Activated T-cell treated with anti-CD3 and anti-CD28 coated beads for 48 hours (primary cell): ENCODE data around the gene CHST8.
"Not testable (repeated sequence)": the region's sequence is repeated elsewhere in the genome, so short reads cannot be mapped to it uniquely, and the experiment has no call there.

ENCODE experiments used
- DNase-seq: peaks from one replicate; pipeline ENCODE4 v3.0.0-alpha.2; 2020; ENCODE audit warnings: low read depth

The CHST8 gene

GRCh38 chr19:33644284-33644836 is 22.6 kb downstream of the CHST8 start:
- no peak for DNase-seq

- no peak for DNase-seq
These were observed 24.6 kb downstream of the CHST8 start for GRCh38 chr19:33646306-33646705.

DNA sequence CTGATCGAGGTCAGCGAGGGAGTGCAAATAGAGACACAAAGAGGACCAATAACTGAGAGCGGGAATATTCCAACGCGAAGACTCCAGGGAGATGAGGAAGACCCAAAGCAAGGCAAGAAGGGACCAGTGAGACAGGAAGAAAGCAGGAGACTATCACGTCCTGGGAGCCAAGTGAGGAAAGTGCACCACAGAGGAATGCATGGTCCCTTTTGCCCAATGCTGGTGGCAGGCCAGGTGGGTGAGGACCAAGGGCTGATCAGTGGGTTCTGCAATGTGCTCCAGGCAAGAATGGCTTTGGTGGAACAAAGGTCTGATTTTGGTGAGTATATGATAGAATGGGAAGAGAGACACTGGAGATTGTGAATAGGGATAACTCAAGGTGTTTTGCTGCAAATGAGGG is 25.4 kb downstream of the CHST8 start:
- DNase-seq, result no peak

DNA sequence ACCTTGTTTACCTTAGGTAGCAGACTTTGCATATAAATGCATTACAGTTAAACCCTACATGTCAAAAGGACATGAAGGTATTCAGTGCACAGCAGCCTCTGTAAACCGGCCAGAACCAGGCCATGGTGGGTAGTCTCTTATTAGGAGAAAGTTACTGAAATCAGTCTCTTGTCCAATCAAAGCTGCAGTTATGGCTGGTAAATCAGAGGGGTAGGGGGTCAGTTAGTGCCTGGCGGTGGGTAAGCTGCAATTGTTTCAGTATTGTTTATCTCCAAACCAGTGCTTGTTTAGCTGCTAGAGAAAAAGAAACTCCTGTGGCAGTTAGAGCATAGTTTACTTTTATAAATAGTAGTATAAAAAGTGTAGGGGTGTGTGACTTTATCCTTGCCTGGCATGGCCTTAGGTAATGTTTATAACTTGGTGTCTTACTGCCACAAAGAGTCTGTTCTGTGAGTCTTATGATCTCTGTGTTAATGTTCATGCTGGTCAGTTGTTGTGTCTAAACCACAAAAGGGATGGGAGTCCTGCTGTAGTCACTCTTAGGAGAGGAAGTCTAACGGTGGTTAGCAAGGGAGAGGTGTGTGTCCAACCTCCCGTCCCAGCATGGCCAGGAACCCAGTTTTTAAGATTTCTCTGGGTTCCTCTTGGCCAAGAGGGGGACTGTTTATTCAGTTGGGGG is 28.0 kb downstream of the CHST8 start:
- DNase-seq, result no peak

GRCh38 chr19:33653684-33654083 is 31.9 kb downstream of the CHST8 start:
- no peak for DNase-seq

- DNase-seq, result no peak
These were observed 33.2 kb downstream of the CHST8 start for GRCh38 chr19:33654840-33655508.

DNA sequence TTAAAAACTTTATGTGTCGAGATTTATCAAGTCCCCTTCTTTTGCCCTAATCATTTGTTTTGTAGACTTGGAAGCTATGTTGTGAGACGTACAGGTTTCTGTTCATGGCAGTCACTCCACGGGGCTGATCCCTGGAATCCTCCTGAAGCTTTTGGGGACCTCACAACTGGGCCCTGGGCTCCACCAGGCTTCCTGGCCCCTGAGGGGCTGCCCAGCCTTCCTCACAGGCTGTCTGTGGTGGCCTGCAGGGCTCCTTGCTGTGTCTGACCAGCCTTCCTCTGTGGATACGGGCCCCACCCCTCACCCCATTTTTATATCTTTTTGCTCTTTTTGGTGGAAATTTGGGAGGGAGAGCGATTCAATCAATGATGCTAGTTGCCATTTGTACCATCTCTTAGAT is 38.1 kb downstream of the CHST8 start:
- DNase-seq, result no peak

- DNase-seq, result no peak
These were observed 38.8 kb downstream of the CHST8 start for GRCh38 chr19:33660410-33661124.

- DNase-seq, result no peak
These were observed 39.6 kb downstream of the CHST8 start for GRCh38 chr19:33661336-33661735.

- no peak for DNase-seq
These were observed 40.8 kb downstream of the CHST8 start for GRCh38 chr19:33662391-33663092.

GRCh38 chr19:33663316-33663715 is 41.6 kb downstream of the CHST8 start:
- not testable (repeated sequence) for DNase-seq

DNA sequence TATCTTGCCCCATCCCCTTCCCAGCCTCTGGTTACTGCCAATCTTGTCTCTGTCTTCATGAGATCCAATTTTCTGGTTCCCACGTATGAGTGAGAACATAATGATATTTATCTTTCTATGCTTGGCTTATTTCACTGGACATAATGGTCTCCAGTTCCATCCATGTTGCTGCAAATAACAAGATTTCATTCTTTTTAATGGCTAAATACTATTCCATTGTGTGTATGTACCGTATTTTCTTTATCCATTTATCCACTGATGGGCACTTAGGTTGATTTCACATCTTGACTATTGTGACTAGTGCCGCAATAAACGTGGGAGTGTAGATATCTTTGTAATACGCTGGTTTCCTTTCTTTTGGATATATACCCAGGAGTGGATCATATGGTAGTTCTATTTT is 43.0 kb downstream of the CHST8 start:
- no peak for DNase-seq

- DNase-seq, result no peak
These were observed 44.2 kb downstream of the CHST8 start for GRCh38 chr19:33665776-33666595.

- DNase-seq, result no peak
These were observed 45.4 kb downstream of the CHST8 start for GRCh38 chr19:33667141-33667650.

GRCh38 chr19:33667881-33668280 is 46.1 kb downstream of the CHST8 start:
- DNase-seq, result no peak

GRCh38 chr19:33668968-33669367 is 47.2 kb downstream of the CHST8 start:
- no peak for DNase-seq

- DNase-seq, result no peak
These were observed 47.6 kb downstream of the CHST8 start for GRCh38 chr19:33669376-33669775.

DNA sequence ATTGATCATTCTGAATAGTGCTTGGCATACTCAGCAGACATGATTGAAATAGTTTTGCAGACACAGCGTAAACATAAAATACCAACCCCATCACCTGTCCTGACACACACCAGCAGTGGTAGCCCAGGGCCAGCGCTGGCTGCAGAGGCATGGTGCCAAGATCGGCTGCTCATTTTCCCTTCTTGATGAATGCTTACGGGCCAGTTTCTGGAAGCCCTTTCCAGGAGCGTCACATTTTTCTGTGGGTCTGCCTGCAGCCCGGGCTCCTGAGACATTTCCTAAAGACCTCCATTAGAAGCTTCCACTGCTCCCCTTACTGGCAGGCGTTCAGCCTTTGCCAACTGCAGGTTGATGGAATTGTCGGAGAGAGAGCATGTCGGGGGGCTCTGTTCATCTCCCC is 48.6 kb downstream of the CHST8 start:
- DNase-seq, result no peak

GRCh38 chr19:33671211-33671610 is 49.5 kb downstream of the CHST8 start:
- DNase-seq, result no peak

DNA sequence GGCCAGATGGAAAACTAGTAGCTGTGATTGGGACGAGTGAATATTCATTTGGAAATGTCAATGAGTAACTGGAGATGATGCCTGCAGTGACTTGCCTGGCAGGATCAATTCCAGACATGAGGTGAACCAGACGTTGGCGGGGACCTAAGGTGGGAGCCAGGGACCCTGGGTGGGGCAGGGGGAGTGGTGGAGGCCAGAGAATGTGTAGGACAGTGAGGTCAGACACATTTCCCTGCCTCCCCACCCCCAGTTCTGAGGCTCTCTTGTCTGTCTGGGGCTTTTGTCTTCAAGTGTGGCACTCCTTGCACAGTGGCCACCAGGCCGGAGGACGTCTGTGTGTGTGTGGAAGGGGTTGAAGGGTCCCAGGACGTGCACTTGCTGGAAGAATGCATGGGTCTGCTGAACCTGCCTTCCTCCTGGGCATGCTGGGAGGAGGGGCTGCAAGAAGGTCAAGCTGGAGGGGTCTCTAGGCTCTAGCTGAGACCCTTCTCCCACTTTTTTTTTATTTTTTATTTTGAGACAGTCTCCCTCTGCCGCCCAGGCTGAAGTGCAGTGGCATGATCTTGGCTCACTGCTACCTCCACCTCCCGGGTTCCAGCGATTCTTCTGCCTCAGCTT is 51.6 kb downstream of the CHST8 start:
- no peak for DNase-seq
